ENCODE measurements around the gene GSK3A.

DNA sequence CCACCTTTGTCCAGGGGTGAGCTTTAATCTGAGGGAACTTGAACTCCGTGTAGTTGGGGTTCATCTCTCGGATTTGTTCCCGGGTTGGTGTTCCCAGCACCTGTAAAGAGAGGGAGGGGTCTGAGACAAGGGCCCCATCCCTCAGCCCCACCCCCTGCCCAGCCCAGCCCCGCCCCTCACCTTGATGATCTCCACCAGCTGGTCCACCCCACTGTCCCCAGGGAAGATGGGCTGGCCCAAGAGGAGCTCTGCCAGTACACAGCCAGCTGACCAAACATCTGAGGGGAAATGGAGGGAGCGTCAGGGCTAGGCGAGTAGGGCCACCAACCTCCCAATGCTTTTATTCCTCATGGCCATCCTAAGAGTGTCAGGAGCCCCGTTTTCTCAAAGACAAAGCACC lies 9.3 kb downstream of the GSK3A start:
- no peak for TF ChIP-seq CTCF (IDR thresholded peaks at IDR 0.05)
- no peak for TF ChIP-seq POLR2AphosphoS5 (IDR thresholded peaks at IDR 0.05; ENCODE audit: low read depth, low read length)
- TF ChIP-seq, protein P1, sequence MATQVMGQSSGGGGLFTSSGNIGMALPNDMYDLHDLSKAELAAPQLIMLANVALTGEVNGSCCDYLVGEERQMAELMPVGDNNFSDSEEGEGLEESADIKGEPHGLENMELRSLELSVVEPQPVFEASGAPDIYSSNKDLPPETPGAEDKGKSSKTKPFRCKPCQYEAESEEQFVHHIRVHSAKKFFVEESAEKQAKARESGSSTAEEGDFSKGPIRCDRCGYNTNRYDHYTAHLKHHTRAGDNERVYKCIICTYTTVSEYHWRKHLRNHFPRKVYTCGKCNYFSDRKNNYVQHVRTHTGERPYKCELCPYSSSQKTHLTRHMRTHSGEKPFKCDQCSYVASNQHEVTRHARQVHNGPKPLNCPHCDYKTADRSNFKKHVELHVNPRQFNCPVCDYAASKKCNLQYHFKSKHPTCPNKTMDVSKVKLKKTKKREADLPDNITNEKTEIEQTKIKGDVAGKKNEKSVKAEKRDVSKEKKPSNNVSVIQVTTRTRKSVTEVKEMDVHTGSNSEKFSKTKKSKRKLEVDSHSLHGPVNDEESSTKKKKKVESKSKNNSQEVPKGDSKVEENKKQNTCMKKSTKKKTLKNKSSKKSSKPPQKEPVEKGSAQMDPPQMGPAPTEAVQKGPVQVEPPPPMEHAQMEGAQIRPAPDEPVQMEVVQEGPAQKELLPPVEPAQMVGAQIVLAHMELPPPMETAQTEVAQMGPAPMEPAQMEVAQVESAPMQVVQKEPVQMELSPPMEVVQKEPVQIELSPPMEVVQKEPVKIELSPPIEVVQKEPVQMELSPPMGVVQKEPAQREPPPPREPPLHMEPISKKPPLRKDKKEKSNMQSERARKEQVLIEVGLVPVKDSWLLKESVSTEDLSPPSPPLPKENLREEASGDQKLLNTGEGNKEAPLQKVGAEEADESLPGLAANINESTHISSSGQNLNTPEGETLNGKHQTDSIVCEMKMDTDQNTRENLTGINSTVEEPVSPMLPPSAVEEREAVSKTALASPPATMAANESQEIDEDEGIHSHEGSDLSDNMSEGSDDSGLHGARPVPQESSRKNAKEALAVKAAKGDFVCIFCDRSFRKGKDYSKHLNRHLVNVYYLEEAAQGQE (IDR thresholded peaks at IDR 0.05; ENCODE audit: insufficient read depth in 1 of 2, low read depth in 2 of 2, low read length in 1 of 2) = no peak
- no peak for TF ChIP-seq SIN3A (IDR thresholded peaks at IDR 0.05; ENCODE audit: borderline replicate concordance, insufficient read depth, low read depth, low read length)
- no peak for TF ChIP-seq TCF7L2 (IDR thresholded peaks at IDR 0.05; ENCODE audit: low read depth, low read length)

Measured in Panc1 (cell line).